ENCODE results near the gene PPIC.

Gene PPIC

GRCh38 chr5:123036391-123037103 is at the start of gene PPIC:
TSS of gene PPIC (minus strand) at chr5:123036725. CDS start at chr5:123036625, 100 bp downstream.
- DNase-seq = peak; percentile 81
- in situ Hi-C loops (cut with MboI; ENCODE audit: low pct_unique_long_range_greater_than_20kb, low sequenced_read_pairs) = no loop called here

- in situ Hi-C loops (cut with MboI; ENCODE audit: low pct_unique_long_range_greater_than_20kb, low sequenced_read_pairs) = no loop called here
- no peak for DNase-seq
Measured at GRCh38 chr5:123085638-123086286, 49.2 kb upstream of the PPIC start.

GRCh38 chr5:123084730-123085605 is 48.4 kb upstream of the PPIC start:
- no peak for DNase-seq
- in situ Hi-C loops (cut with MboI; ENCODE audit: low pct_unique_long_range_greater_than_20kb, low sequenced_read_pairs) = no loop called here

GRCh38 chr5:123083298-123083697 is 46.8 kb upstream of the PPIC start:
- in situ Hi-C loops (cut with MboI; ENCODE audit: low pct_unique_long_range_greater_than_20kb, low sequenced_read_pairs) = no loop called here

GRCh38 chr5:123080215-123080614 is 43.7 kb upstream of the PPIC start:
- no peak for DNase-seq
- in situ Hi-C loops (cut with MboI; ENCODE audit: low pct_unique_long_range_greater_than_20kb, low sequenced_read_pairs) = no loop called here

More at GRCh38 chr5:123083298-123083697, 46.8 kb upstream of the PPIC start:
- no peak for DNase-seq

GRCh38 chr5:123075521-123076163 is 39.1 kb upstream of the PPIC start:
- no peak for DNase-seq
- in situ Hi-C loops (cut with MboI; ENCODE audit: low pct_unique_long_range_greater_than_20kb, low sequenced_read_pairs) = no loop called here

GRCh38 chr5:123068368-123068938 is 31.9 kb upstream of the PPIC start:
- DNase-seq = no peak
- in situ Hi-C loops (cut with MboI; ENCODE audit: low pct_unique_long_range_greater_than_20kb, low sequenced_read_pairs) = no loop called here

- in situ Hi-C loops (cut with MboI; ENCODE audit: low pct_unique_long_range_greater_than_20kb, low sequenced_read_pairs) = no loop called here
- no peak for DNase-seq
Measured at GRCh38 chr5:123066016-123066415, 29.5 kb upstream of the PPIC start.

GRCh38 chr5:123059455-123059854 is 22.9 kb upstream of the PPIC start:
- in situ Hi-C loops (cut with MboI; ENCODE audit: low pct_unique_long_range_greater_than_20kb, low sequenced_read_pairs) = no loop called here
- no peak for DNase-seq

GRCh38 chr5:123051206-123051605 is 14.7 kb upstream of the PPIC start:
- in situ Hi-C loops (cut with MboI; ENCODE audit: low pct_unique_long_range_greater_than_20kb, low sequenced_read_pairs) = no loop called here
- no peak for DNase-seq

GRCh38 chr5:123047706-123048105 is 11.2 kb upstream of the PPIC start:
- DNase-seq = no peak
- in situ Hi-C loops (cut with MboI; ENCODE audit: low pct_unique_long_range_greater_than_20kb, low sequenced_read_pairs) = no loop called here

GRCh38 chr5:123046222-123046621 is 9.7 kb upstream of the PPIC start:
- in situ Hi-C loops (cut with MboI; ENCODE audit: low pct_unique_long_range_greater_than_20kb, low sequenced_read_pairs) = no loop called here
- DNase-seq = no peak

- in situ Hi-C loops (cut with MboI; ENCODE audit: low pct_unique_long_range_greater_than_20kb, low sequenced_read_pairs) = no loop called here
- no peak for DNase-seq
Measured at GRCh38 chr5:123044926-123045617, 8.5 kb upstream of the PPIC start.

- in situ Hi-C loops (cut with MboI; ENCODE audit: low pct_unique_long_range_greater_than_20kb, low sequenced_read_pairs) = no loop called here
- no peak for DNase-seq
Measured at GRCh38 chr5:123039673-123040072, 3.1 kb upstream of the PPIC start.

- DNase-seq = no peak
- in situ Hi-C loops (cut with MboI; ENCODE audit: low pct_unique_long_range_greater_than_20kb, low sequenced_read_pairs) = no loop called here
Measured at GRCh38 chr5:123037104-123037418, 536 bp upstream of the PPIC start.

- DNase-seq = peak; percentile 49
- in situ Hi-C loops (cut with MboI; ENCODE audit: low pct_unique_long_range_greater_than_20kb, low sequenced_read_pairs) = no loop called here
Measured at GRCh38 chr5:123035918-123036390, 571 bp downstream of the PPIC start.

GRCh38 chr5:123035360-123035917 is 1.1 kb downstream of the PPIC start:
- peak; percentile 21 for DNase-seq

GRCh38 chr5:123033157-123033671 is 3.3 kb downstream of the PPIC start:
- no peak for DNase-seq
- in situ Hi-C loops (cut with MboI; ENCODE audit: low pct_unique_long_range_greater_than_20kb, low sequenced_read_pairs) = no loop called here

More at GRCh38 chr5:123035360-123035917, 1.1 kb downstream of the PPIC start:
- in situ Hi-C loops (cut with MboI; ENCODE audit: low pct_unique_long_range_greater_than_20kb, low sequenced_read_pairs) = no loop called here

Data from KBM-7 (cell line).